Activated CD4-positive, alpha-beta memory T cell treated with anti-CD3 and anti-CD28 coated beads, Interleukin-2, amount 10 ng/mL, durations not matched to agents 7 days and 5 days (primary cell): ENCODE results near the gene NCOA7. TPM values are rescaled to one million over a fixed set of nuclear protein-coding genes. Genes with fewer than 3 reads are reported as not detected.
"Not testable (repeated sequence)": the region's sequence is repeated elsewhere in the genome, so short reads cannot be mapped to it uniquely, and the experiment has no call there.

Experiments
- CTCF ChIA-PET: fragments of 350-600 bp; sonication (Branson Sonifier 250); formaldehyde crosslinking; loops from one replicate; lab custom pipeline; 2021; ENCODE audit warnings: antibody characterized with exemption, inconsistent platforms; lab: Charles Lee
- POLR2A ChIA-PET: fragments of 350-600 bp; sonication (Branson Sonifier 250); formaldehyde crosslinking; loops from one replicate; lab custom pipeline; 2021; ENCODE audit warnings: antibody characterized with exemption; lab: Charles Lee
- DNase-seq: peaks from one replicate; pipeline ENCODE4 v3.0.0-alpha.2; 2020
- H3K27ac Mint-ChIP-seq: one replicate; pipeline ENCODE4 v1.8.0; 2021; ENCODE audit warnings: mild to moderate bottlenecking, mixed read lengths
- H3K27me3 Mint-ChIP-seq: one replicate; pipeline ENCODE4 v1.8.0; 2021; ENCODE audit warnings: mixed read lengths
- H3K36me3 Mint-ChIP-seq: one replicate; pipeline ENCODE4 v1.8.0; 2021; ENCODE audit warnings: low read depth, mixed read lengths
- H3K4me1 Mint-ChIP-seq: one replicate; pipeline ENCODE4 v1.8.0; 2021; ENCODE audit warnings: mixed read lengths
- H3K4me3 Mint-ChIP-seq: one replicate; pipeline ENCODE4 v1.8.0; 2021; ENCODE audit warnings: mild to moderate bottlenecking, mixed read lengths
- H3K9me3 Mint-ChIP-seq: one replicate; pipeline ENCODE4 v1.8.0; 2021; ENCODE audit warnings: mixed read lengths
- total RNA-seq, 2 experiments: library from RNA; stranded (reverse); gene quantifications; one replicate each; pipeline ENCODE4 v1.2.3, GENCODE V29; 2021

Gene NCOA7
- total RNA-seq, 2 experiments from 2014 or later: 45.2 to 49.9 TPM

- Mint-ChIP-seq H3K27ac (no peak overlapping the region), H3K4me1 (peaks cover 35% of the 10 kb centered on the region), H3K4me3 (no peak overlapping the region), H3K9me3 (no peaks in the 10 kb centered on the region), H3K27me3 (no peaks in the 10 kb centered on the region), H3K36me3 (peaks cover 26% of the 10 kb centered on the region)
- ChIA-PET CTCF (interaction anchor here (0.7 to 9.7 kb wide), 5 partner anchors 9 to 160 kb away, joined by 3 to 231 read pairs (median 6); partner anchors contain the start of gene HINT3), POLR2A (interaction anchor here (1.9 to 7.1 kb wide), 2 partner anchors 10 to 14 kb away, joined by 8 to 299 read pairs; no protein-coding TSS in a partner anchor)
- no peak for DNase-seq
Measured at GRCh38 chr6:125795301-125795700, 4.5 kb downstream of the NCOA7 start.

GRCh38 chr6:125797120-125797885 lies 6.5 kb downstream of the NCOA7 start:
- Mint-ChIP-seq H3K36me3 (peaks cover 29% of the 10 kb centered on the region), H3K9me3 (no peaks in the 10 kb centered on the region), H3K4me3 (no peak overlapping the region), H3K27me3 (no peaks in the 10 kb centered on the region), H3K4me1 (peaks cover 29% of the 10 kb centered on the region), H3K27ac (no peak overlapping the region)
- POLR2A ChIA-PET: no interaction called here
- no peak for DNase-seq
- CTCF ChIA-PET: interaction anchor here (1.3 kb wide), 1 partner anchor 177 kb away, joined by 4 read pairs; no protein-coding TSS in a partner anchor

GRCh38 chr6:125797886-125798444 lies 7.2 kb downstream of the NCOA7 start:
- DNase-seq: no peak
- Mint-ChIP-seq H3K36me3 (peaks cover 33% of the 10 kb centered on the region), H3K9me3 (no peaks in the 10 kb centered on the region), H3K27me3 (no peaks in the 10 kb centered on the region), H3K4me1 (peaks cover 29% of the 10 kb centered on the region), H3K4me3 (no peak overlapping the region), H3K27ac (no peak overlapping the region)
- ChIA-PET CTCF (interaction anchor here (1.3 kb wide), 1 partner anchor 176 kb away, joined by 4 read pairs; no protein-coding TSS in a partner anchor), POLR2A (no interaction called here)

GRCh38 chr6:125798734-125799508 lies 8.2 kb downstream of the NCOA7 start:
- POLR2A ChIA-PET: interaction anchor here (1.8 kb wide), 1 partner anchor 8 kb away, joined by 6 read pairs; the partner anchor contains the start of gene NCOA7
- peaks cover 29% of the 10 kb centered on the region for H3K36me3 Mint-ChIP-seq

GRCh38 chr6:125802383-125802782 lies 11.6 kb downstream of the NCOA7 start:
- Mint-ChIP-seq H3K9me3 (no peaks in the 10 kb centered on the region), H3K27me3 (no peaks in the 10 kb centered on the region), H3K36me3 (peaks cover 33% of the 10 kb centered on the region), H3K4me1 (peaks cover 43% of the 10 kb centered on the region), H3K4me3 (no peak overlapping the region), H3K27ac (no peak overlapping the region)
- DNase-seq: no peak
- ChIA-PET CTCF (interaction anchor here (1.4 to 2.3 kb wide), 2 partner anchors 11 to 87 kb away, joined by 3 to 15 read pairs; partner anchors contain the start of gene NCOA7), POLR2A (interaction anchor here (1.1 to 2.7 kb wide), 2 partner anchors 11 to 21 kb away, joined by 5 to 18 read pairs; partner anchors contain the start of gene NCOA7)

More at GRCh38 chr6:125798734-125799508, 8.2 kb downstream of the NCOA7 start:
- peaks cover 28% of the 10 kb centered on the region for H3K4me1 Mint-ChIP-seq
- no peak overlapping the region for H3K27ac Mint-ChIP-seq
- CTCF ChIA-PET: interaction anchor here (0.7 kb wide), 2 partner anchors 108 to 119 kb away, joined by 3 to 4 read pairs; no protein-coding TSS in a partner anchor
- H3K9me3 Mint-ChIP-seq: no peaks in the 10 kb centered on the region
- DNase-seq: no peak
- H3K4me3 Mint-ChIP-seq: no peak overlapping the region
- no peaks in the 10 kb centered on the region for H3K27me3 Mint-ChIP-seq

- H3K4me1 Mint-ChIP-seq: peaks cover 49% of the 10 kb centered on the region
- DNase-seq: no peak
- POLR2A ChIA-PET: interaction anchor here (1.1 to 2.7 kb wide), 2 partner anchors 12 to 22 kb away, joined by 5 to 18 read pairs; partner anchors contain the start of gene NCOA7
Measured at GRCh38 chr6:125802943-125803377, 12.2 kb downstream of the NCOA7 start.

GRCh38 chr6:125804264-125804663 lies 13.5 kb downstream of the NCOA7 start:
- no peak for DNase-seq
- no peak overlapping the region for H3K4me3 Mint-ChIP-seq
- no peaks in the 10 kb centered on the region for H3K27me3 Mint-ChIP-seq
- ChIA-PET POLR2A (interaction anchor here (0.8 to 5.3 kb wide), 3 partner anchors 10 to 54 kb away, joined by 3 to 41 read pairs (median 8); partner anchors contain the start of gene NCOA7), CTCF (interaction anchor here (0.8 to 1.4 kb wide), 3 partner anchors 10 to 152 kb away, joined by 4 to 7 read pairs (median 6); partner anchors contain the start of genes HINT3 and NCOA7)
- peaks cover 57% of the 10 kb centered on the region for H3K4me1 Mint-ChIP-seq
- no peak overlapping the region for H3K27ac Mint-ChIP-seq
- peaks cover 38% of the 10 kb centered on the region for H3K36me3 Mint-ChIP-seq
- no peaks in the 10 kb centered on the region for H3K9me3 Mint-ChIP-seq

More at GRCh38 chr6:125802943-125803377, 12.2 kb downstream of the NCOA7 start:
- peaks cover 30% of the 10 kb centered on the region for H3K36me3 Mint-ChIP-seq
- no peaks in the 10 kb centered on the region for H3K9me3 Mint-ChIP-seq
- H3K27me3 Mint-ChIP-seq: no peaks in the 10 kb centered on the region
- no peak overlapping the region for H3K27ac Mint-ChIP-seq
- H3K4me3 Mint-ChIP-seq: no peak overlapping the region
- CTCF ChIA-PET: interaction anchor here (2.3 kb wide), 1 partner anchor 12 kb away, joined by 15 read pairs; the partner anchor contains the start of gene NCOA7

GRCh38 chr6:125804866-125805425 lies 14.2 kb downstream of the NCOA7 start:
- H3K9me3 Mint-ChIP-seq, H3K27ac Mint-ChIP-seq, DNase-seq, H3K27me3 Mint-ChIP-seq, H3K4me3 Mint-ChIP-seq: not testable (repeated sequence)
- peaks cover 57% of the 10 kb centered on the region for H3K4me1 Mint-ChIP-seq
- peaks cover 38% of the 10 kb centered on the region for H3K36me3 Mint-ChIP-seq
- ChIA-PET POLR2A (interaction anchor here (0.8 to 5.3 kb wide), 3 partner anchors 11 to 53 kb away, joined by 3 to 41 read pairs (median 8); partner anchors contain the start of gene NCOA7), CTCF (interaction anchor here (0.6 to 1.4 kb wide), 4 partner anchors 10 to 152 kb away, joined by 3 to 7 read pairs (median 5); partner anchors contain the start of genes HINT3 and NCOA7)

- Mint-ChIP-seq H3K27ac (no peak overlapping the region), H3K9me3 (no peaks in the 10 kb centered on the region), H3K4me3 (no peak overlapping the region), H3K27me3 (no peaks in the 10 kb centered on the region), H3K36me3 (peaks cover 42% of the 10 kb centered on the region), H3K4me1 (peaks cover 60% of the 10 kb centered on the region)
- ChIA-PET CTCF (interaction anchor here (1.2 kb wide), 1 partner anchor 14 kb away, joined by 3 read pairs; no protein-coding TSS in a partner anchor), POLR2A (interaction anchor here (1.2 to 5.3 kb wide), 3 partner anchors 12 to 25 kb away, joined by 4 to 41 read pairs (median 8); partner anchors contain the start of gene NCOA7)
- no peak for DNase-seq
Measured at GRCh38 chr6:125806813-125807212, 16.1 kb downstream of the NCOA7 start.

GRCh38 chr6:125807293-125807692 lies 16.5 kb downstream of the NCOA7 start:
- peaks cover 38% of the 10 kb centered on the region for H3K36me3 Mint-ChIP-seq
- no peaks in the 10 kb centered on the region for H3K27me3 Mint-ChIP-seq
- no peak overlapping the region for H3K27ac Mint-ChIP-seq
- H3K4me1 Mint-ChIP-seq: peaks cover 57% of the 10 kb centered on the region
- no peak for DNase-seq
- POLR2A ChIA-PET: interaction anchor here (1.2 to 5.3 kb wide), 2 partner anchors 17 to 26 kb away, joined by 4 to 41 read pairs; partner anchors contain the start of gene NCOA7
- CTCF ChIA-PET: interaction anchor here (1.2 kb wide), 1 partner anchor 14 kb away, joined by 3 read pairs; no protein-coding TSS in a partner anchor
- no peaks in the 10 kb centered on the region for H3K9me3 Mint-ChIP-seq
- no peak overlapping the region for H3K4me3 Mint-ChIP-seq

- Mint-ChIP-seq H3K9me3 (no peaks in the 10 kb centered on the region), H3K27me3 (no peaks in the 10 kb centered on the region), H3K4me3 (no peak overlapping the region), H3K27ac (no peak overlapping the region), H3K36me3 (peaks cover 37% of the 10 kb centered on the region), H3K4me1 (peaks cover 57% of the 10 kb centered on the region)
- DNase-seq: no peak
- CTCF ChIA-PET: interaction anchor here (1.2 kb wide), 1 partner anchor 15 kb away, joined by 3 read pairs; no protein-coding TSS in a partner anchor
- POLR2A ChIA-PET: interaction anchor here (5.3 kb wide), 1 partner anchor 18 kb away, joined by 41 read pairs; the partner anchor contains the start of gene NCOA7
Measured at GRCh38 chr6:125808060-125808459, 17.3 kb downstream of the NCOA7 start.
